Loucy (cell line): ENCODE measurements around the gene VSTM5.

Source experiments
- CTCF ChIP-seq: fragments of 200-600 bp; sonication (generic); conservative IDR thresholded peaks from 2 replicates; pipeline ENCODE4 v1.5.1; 2014; ENCODE audit warnings: mild to moderate bottlenecking, antibody characterized with exemption, low read length
- EZH2phosphoT487 ChIP-seq: fragments of 200-600 bp; IDR thresholded peaks from 2 replicates; pipeline ENCODE4 v1.6.1; 2018; ENCODE audit warnings: antibody characterized with exemption, mild to moderate bottlenecking, moderate library complexity, borderline replicate concordance

DNA sequence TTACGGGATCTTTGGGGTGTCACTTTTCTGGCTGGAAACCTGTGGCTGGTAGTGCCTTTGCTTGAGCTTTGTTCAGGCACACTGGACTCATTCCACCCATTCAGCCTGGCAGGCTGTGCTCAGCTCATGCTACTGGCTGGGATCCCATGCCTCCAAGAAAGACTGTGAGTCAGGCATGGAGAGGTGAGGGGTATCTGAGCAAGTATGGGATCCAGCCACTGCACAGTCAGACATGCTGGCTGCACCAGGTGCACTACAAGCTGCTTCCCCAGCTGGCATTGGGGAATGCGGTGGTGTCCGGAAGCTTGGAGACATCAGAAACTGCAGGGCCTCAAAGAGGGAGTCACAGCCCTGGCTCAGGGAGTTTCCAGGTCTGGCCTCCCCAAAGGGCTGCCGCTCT, 78.3 kb downstream of the VSTM5 start:
- TF ChIP-seq CTCF (no peak), EZH2phosphoT487 (no peak)
